ENCODE measurements around the gene PTN. TPM values are rescaled to one million over a fixed set of nuclear protein-coding genes. Genes with fewer than 3 reads are reported as not detected.
"Not testable (repeated sequence)": the region's sequence is repeated elsewhere in the genome, so short reads cannot be mapped to it uniquely, and the experiment has no call there.

Gene PTN
- total RNA-seq, 1 donor from 2014 or later = 3.1 TPM

DNA sequence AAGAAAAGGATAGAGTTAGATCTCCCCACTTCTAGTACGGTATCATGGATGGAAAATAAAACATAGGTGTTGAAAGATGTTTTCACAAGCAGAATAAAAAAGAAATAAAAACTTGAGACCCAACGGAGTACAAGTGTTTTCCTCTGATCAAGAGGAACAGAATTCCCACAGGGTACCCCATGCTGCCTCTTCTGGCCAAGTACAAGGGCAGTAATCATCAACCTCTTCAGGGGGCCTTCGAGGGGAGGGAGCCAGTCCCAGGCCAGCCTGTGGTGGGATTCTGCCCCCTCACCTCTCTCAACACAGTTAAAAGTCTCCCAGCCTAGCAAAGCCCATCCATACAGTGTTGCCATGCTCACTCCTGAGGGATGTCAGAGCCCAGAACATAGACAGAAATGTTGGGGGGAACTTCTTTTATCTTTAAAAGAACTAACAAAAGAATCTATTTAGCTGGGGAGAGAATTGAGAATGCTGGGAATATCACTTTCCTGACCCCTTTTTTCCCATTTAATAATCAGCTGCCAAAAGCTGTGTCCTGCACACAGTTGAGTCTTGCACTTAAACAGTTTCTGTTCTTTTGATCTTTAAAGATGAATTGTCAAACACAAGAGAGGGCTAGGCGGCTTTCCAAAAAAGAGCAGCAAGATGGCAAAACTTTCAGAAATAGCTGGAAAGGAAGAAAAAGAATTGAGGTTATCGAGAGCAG is 101.7 kb downstream of the PTN start:
- Mint-ChIP-seq H3K27me3 (no peaks in the 10 kb centered on the region), H3K9me3 (ENCODE audit: low read depth) (no peaks in the 10 kb centered on the region), H3K4me3 (ENCODE audit: low read depth) (no peak overlapping the region), H3K4me1 (ENCODE audit: low read depth) (no peaks in the 10 kb centered on the region), H3K36me3 (ENCODE audit: insufficient read depth) (no peaks in the 10 kb centered on the region), H3K27ac (no peak overlapping the region)
- TF ChIP-seq, protein P1, sequence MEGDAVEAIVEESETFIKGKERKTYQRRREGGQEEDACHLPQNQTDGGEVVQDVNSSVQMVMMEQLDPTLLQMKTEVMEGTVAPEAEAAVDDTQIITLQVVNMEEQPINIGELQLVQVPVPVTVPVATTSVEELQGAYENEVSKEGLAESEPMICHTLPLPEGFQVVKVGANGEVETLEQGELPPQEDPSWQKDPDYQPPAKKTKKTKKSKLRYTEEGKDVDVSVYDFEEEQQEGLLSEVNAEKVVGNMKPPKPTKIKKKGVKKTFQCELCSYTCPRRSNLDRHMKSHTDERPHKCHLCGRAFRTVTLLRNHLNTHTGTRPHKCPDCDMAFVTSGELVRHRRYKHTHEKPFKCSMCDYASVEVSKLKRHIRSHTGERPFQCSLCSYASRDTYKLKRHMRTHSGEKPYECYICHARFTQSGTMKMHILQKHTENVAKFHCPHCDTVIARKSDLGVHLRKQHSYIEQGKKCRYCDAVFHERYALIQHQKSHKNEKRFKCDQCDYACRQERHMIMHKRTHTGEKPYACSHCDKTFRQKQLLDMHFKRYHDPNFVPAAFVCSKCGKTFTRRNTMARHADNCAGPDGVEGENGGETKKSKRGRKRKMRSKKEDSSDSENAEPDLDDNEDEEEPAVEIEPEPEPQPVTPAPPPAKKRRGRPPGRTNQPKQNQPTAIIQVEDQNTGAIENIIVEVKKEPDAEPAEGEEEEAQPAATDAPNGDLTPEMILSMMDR (IDR thresholded peaks at IDR 0.05; ENCODE audit: unreplicated experiment) = no peak
- no peak for DNase-seq (ENCODE audit: low spot score, unreplicated experiment)

DNA sequence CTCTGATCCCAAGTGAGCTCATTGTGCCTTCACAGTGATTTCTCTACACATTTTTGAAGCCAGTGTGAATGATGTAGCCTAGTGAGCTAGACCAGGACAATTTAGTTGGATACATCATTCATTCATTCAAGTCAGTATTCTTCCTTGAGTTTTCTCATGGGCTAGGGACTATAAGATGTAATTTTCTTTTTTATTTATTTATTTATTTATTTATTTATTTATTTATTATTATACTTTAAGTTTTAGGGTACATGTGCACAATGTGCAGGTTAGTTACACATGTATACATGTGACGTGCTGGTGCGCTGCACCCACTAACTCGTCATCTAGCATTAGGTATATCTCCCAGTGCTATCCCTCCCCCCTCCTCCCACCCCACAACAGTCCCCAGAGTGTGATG is 104.3 kb downstream of the PTN start:
- H3K4me1 Mint-ChIP-seq (ENCODE audit: low read depth); DNase-seq (ENCODE audit: low spot score, unreplicated experiment); H3K27me3 Mint-ChIP-seq; H3K4me3 Mint-ChIP-seq (ENCODE audit: low read depth); H3K9me3 Mint-ChIP-seq (ENCODE audit: low read depth); H3K36me3 Mint-ChIP-seq (ENCODE audit: insufficient read depth); H3K27ac Mint-ChIP-seq: not testable (repeated sequence)

DNA sequence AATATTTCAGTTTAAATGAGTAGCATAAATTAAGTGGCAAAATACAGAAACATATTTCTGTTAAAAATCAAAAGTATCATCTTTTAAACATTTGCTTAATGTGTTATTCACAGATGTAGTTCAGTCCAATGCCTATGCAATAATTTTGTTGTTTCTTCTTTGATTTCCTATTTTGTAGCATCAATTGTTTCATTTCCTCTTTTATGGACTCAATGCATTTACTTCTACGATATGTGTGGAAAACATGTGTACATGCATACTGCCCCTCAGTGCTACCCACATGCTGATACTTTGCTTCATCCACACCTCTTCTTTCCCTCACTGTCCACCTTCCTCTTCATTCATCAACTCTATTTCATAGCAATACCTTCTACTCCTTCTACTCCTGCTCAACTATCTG is 108.1 kb downstream of the PTN start:
- no peak for DNase-seq (ENCODE audit: low spot score, unreplicated experiment)
- no peak overlapping the region for H3K27ac Mint-ChIP-seq
- TF ChIP-seq, protein P1 (IDR thresholded peaks at IDR 0.05; ENCODE audit: unreplicated experiment) = no peak
- no peak overlapping the region for H3K4me3 Mint-ChIP-seq (ENCODE audit: low read depth)
- H3K9me3 Mint-ChIP-seq (ENCODE audit: low read depth) = no peaks in the 10 kb centered on the region
- no peaks in the 10 kb centered on the region for H3K36me3 Mint-ChIP-seq (ENCODE audit: insufficient read depth)
- H3K4me1 Mint-ChIP-seq (ENCODE audit: low read depth) = peaks cover 9% of the 10 kb centered on the region
- no peaks in the 10 kb centered on the region for H3K27me3 Mint-ChIP-seq

DNA sequence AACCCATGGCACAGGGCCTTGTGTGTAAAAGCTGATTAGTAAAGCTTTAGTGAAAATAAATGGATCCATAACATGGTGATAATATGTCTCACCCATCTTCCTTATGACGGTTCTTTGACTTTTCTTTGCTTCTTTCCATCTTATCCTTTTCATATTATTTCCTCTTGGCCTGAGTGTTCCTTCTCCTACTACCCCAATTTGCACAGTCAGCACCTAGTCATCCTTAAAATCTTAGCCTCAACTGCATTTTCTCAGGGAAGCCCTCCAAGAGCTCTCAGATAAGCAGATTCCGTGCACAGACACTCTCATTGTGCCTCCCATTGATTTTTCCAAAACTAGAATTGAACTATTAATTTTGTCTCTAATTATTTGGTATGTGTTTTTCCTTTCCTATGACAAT is 112.4 kb downstream of the PTN start:
- no peak for DNase-seq (ENCODE audit: low spot score, unreplicated experiment)
- Mint-ChIP-seq H3K9me3 (ENCODE audit: low read depth) (peaks cover 2% of the 10 kb centered on the region), H3K27me3 (no peaks in the 10 kb centered on the region), H3K36me3 (ENCODE audit: insufficient read depth) (no peaks in the 10 kb centered on the region), H3K27ac (no peak overlapping the region), H3K4me1 (ENCODE audit: low read depth) (peaks cover 9% of the 10 kb centered on the region), H3K4me3 (ENCODE audit: low read depth) (no peak overlapping the region)
- TF ChIP-seq, protein P1 (IDR thresholded peaks at IDR 0.05; ENCODE audit: unreplicated experiment) = no peak

DNA sequence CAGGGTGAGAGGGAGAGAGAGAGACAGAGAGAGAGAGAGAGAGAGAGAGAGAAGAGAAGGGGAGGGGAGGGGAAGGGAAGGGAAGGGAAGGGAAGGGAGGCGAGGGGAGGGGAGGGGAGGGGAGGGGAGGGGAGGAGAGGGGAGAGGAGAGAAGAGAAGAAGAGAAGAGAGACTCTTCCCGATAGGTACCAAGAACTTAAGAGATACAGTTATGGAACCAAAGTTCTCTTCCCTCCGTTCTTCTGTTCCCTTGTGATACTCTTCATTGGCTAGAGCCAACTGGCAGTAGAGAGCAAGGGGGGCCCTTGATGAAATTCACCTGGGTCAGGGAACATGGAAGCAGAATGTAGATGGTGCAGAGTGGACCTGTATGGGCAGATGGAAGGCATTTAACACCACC is 122.1 kb downstream of the PTN start:
- no peaks in the 10 kb centered on the region for H3K27me3 Mint-ChIP-seq

More for the DNA sequence above, 122.1 kb downstream of the PTN start:
- no peaks in the 10 kb centered on the region for H3K36me3 Mint-ChIP-seq (ENCODE audit: insufficient read depth)
- no peak overlapping the region for H3K27ac Mint-ChIP-seq
- H3K9me3 Mint-ChIP-seq (ENCODE audit: low read depth) = no peaks in the 10 kb centered on the region
- TF ChIP-seq, protein P1 (IDR thresholded peaks at IDR 0.05; ENCODE audit: unreplicated experiment) = no peak
- no peak for DNase-seq (ENCODE audit: low spot score, unreplicated experiment)
- H3K4me3 Mint-ChIP-seq (ENCODE audit: low read depth) = no peak overlapping the region
- no peaks in the 10 kb centered on the region for H3K4me1 Mint-ChIP-seq (ENCODE audit: low read depth)
